KMS-11 (cell line): ENCODE results near the gene ADAMTS17.

Experiments
- H2AFZ ChIP-seq: fragments of 200-600 bp; sonication (generic); 2 replicates; pipeline ENCODE4 v1.6.1; 2016; ENCODE audit warnings: antibody characterized with exemption, mixed run types, low read depth
- H3K27ac ChIP-seq: fragments of 200-600 bp; sonication (generic); 2 replicates; pipeline ENCODE4 v1.6.1; 2016; ENCODE audit warnings: mild to moderate bottlenecking, mixed run types
- H3K27me3 ChIP-seq: fragments of 200-600 bp; sonication (generic); 2 replicates; pipeline ENCODE4 v1.6.1; 2017; ENCODE audit warnings: mild to moderate bottlenecking, low read depth, mixed run types, moderate library complexity; ENCODE audit not compliant: insufficient read depth
- H3K36me3 ChIP-seq: fragments of 200-600 bp; sonication (generic); 2 replicates; pipeline ENCODE4 v1.6.1; 2017; ENCODE audit warnings: mild to moderate bottlenecking, mixed run types; ENCODE audit not compliant: insufficient read depth
- H3K4me1 ChIP-seq: fragments of 200-600 bp; sonication (generic); 2 replicates; pipeline ENCODE4 v1.6.1; 2016; ENCODE audit warnings: mild to moderate bottlenecking, low read depth, mixed run types; ENCODE audit not compliant: poor library complexity, severe bottlenecking
- H3K4me2 ChIP-seq: fragments of 200-600 bp; sonication (generic); 2 replicates; pipeline ENCODE4 v1.7.0; 2016; ENCODE audit warnings: mild to moderate bottlenecking, mixed run types
- H3K4me3 ChIP-seq: fragments of 200-600 bp; sonication (generic); IDR thresholded peaks from 2 replicates; pipeline ENCODE4 v1.6.1; 2017; ENCODE audit warnings: low read depth, low read length, mixed read lengths; ENCODE audit not compliant: insufficient read depth
- H3K79me2 ChIP-seq: fragments of 200-600 bp; sonication (generic); 2 replicates; pipeline ENCODE4 v1.6.1; 2016; ENCODE audit warnings: low read depth, mixed run types; ENCODE audit not compliant: insufficient read depth
- H3K9ac ChIP-seq: fragments of 200-600 bp; sonication (generic); 2 replicates; pipeline ENCODE4 v1.6.1; 2016; ENCODE audit warnings: mild to moderate bottlenecking, mixed run types
- H4K20me1 ChIP-seq: fragments of 200-600 bp; sonication (generic); 2 replicates; pipeline ENCODE4 v1.6.1; 2016; ENCODE audit warnings: mild to moderate bottlenecking, mixed run types; ENCODE audit not compliant: insufficient read depth
- TF ChIP-seq, protein P1 (sequence below): fragments of 200-600 bp; sonication (generic); conservative IDR thresholded peaks from 2 replicates; pipeline ENCODE4 v1.6.1; 2017; ENCODE audit warnings: low read depth, mild to moderate bottlenecking, antibody characterized with exemption, low read length, moderate library complexity, mixed read lengths

The ADAMTS17 gene

DNA sequence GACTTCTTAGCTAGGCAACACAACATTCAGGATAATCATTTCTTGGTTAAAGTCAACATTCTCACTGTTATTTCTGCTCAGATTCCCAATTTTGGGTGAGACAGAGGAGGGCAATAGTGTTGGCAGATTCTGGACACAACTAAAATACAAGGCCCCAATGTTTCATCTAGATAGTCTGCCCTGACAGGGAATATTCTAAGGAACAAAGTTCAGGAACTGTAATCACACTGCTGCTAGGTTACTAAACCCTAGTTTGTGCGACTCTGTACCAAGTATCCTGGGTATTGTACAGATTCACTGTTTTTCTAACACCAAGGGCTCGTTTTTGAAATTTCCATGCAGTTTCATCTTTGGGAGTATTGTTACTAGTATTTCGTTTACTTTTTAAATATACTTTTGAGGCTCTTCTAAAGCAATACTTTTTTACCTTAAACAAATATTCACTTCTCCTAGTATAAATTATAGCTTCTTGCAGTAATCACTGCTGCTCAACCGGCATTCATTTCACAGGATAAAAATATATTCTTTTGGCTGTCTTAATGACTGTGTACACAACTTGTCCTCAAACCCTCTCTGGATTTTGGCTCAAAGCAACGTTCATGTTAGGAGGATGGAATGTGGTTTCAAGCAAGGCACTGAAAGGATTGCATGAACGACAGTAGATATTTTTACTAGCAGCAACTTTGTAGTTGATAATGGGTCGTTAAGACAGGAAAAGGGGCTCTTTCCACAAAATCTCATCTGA is 167.4 kb downstream of the ADAMTS17 start:
- Histone ChIP-seq H3K4me2 (no peak overlapping the region), H3K4me3 (no peak overlapping the region), H3K27me3 (peaks cover 14% of the 10 kb centered on the region; the same call in 1 of the 2 replicates), H3K4me1 (peaks cover 17% of the 10 kb centered on the region), H3K79me2 (no peaks in the 10 kb centered on the region), H2AFZ (no peak overlapping the region), H3K9ac (no peak overlapping the region), H3K36me3 (no peaks in the 10 kb centered on the region), H3K27ac (no peak overlapping the region), H4K20me1 (peaks cover 6% of the 10 kb centered on the region; the same call in 1 of the 2 replicates)
- TF ChIP-seq, protein P1, sequence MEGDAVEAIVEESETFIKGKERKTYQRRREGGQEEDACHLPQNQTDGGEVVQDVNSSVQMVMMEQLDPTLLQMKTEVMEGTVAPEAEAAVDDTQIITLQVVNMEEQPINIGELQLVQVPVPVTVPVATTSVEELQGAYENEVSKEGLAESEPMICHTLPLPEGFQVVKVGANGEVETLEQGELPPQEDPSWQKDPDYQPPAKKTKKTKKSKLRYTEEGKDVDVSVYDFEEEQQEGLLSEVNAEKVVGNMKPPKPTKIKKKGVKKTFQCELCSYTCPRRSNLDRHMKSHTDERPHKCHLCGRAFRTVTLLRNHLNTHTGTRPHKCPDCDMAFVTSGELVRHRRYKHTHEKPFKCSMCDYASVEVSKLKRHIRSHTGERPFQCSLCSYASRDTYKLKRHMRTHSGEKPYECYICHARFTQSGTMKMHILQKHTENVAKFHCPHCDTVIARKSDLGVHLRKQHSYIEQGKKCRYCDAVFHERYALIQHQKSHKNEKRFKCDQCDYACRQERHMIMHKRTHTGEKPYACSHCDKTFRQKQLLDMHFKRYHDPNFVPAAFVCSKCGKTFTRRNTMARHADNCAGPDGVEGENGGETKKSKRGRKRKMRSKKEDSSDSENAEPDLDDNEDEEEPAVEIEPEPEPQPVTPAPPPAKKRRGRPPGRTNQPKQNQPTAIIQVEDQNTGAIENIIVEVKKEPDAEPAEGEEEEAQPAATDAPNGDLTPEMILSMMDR, result no peak

DNA sequence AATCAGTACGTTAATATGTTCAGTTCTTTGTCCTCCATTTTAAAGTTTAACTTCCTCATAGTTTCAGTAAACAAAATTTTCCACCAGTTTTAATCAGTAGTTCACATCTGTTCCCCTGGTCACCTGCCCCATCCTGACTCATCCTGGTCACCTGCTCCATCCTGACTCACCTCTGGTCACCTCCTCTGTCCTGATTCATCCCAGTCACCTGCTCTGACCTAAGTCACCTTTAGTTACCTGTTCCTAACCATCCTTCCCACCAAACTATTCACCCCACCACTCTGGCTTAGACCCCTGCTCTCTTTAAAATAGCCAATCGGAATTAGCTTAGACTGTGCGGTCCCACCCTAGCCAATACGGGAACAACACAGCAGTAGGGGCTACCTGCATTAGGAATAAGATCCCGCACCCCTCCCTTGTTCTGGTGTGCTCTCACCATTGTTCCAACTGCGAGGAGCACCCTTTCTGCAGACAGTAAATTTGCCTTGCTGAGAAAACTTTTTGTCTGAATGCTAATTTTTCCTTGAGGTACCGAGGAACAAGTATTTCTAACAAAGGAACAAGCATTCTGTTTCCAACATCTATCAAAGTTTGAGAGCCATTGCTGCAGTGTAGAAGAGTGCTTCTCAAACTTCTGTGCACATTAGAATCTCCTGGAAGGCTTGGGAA is 169.3 kb downstream of the ADAMTS17 start:
- H3K4me2 ChIP-seq, result no peak overlapping the region
- TF ChIP-seq, protein P1, result no peak

DNA sequence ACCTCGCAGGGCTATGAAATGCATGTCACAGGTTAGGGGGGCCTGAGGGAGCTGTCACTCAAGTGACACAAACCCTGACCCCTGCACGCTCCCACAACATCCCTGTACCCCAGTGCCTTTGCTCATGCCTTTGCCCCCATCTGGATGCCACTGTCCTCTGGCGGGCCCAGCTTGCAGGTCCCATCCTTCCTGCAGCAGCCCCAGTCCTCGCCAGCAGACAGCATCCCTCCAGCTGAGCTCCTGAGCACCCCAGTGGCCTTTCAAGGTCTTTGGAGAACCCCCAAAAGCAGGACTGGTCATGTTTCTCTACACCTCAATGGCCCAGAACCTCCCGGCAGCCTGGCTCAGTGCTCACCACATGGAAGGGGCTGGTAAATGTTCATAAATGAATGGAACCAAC is 170.4 kb downstream of the ADAMTS17 start:
- Histone ChIP-seq H3K9ac (no peak overlapping the region), H2AFZ (no peak overlapping the region), H3K4me1 (peaks cover 21% of the 10 kb centered on the region), H4K20me1 (peaks cover 6% of the 10 kb centered on the region; the same call in 1 of the 2 replicates), H3K4me3 (no peak overlapping the region), H3K27ac (no peak overlapping the region), H3K4me2 (peak overlapping the region; percentile 76; the same call in 1 of the 2 replicates), H3K27me3 (peaks cover 14% of the 10 kb centered on the region; the same call in 1 of the 2 replicates), H3K79me2 (no peaks in the 10 kb centered on the region), H3K36me3 (no peaks in the 10 kb centered on the region)
- TF ChIP-seq, protein P1, result no peak

More for the DNA sequence above, 169.3 kb downstream of the ADAMTS17 start:
- no peak overlapping the region for H2AFZ ChIP-seq
- H3K79me2 ChIP-seq, result no peaks in the 10 kb centered on the region
- peaks cover 6% of the 10 kb centered on the region; the same call in 1 of the 2 replicates for H4K20me1 ChIP-seq
- no peak overlapping the region for H3K9ac ChIP-seq
- peaks cover 14% of the 10 kb centered on the region; the same call in 1 of the 2 replicates for H3K27me3 ChIP-seq
- peaks cover 21% of the 10 kb centered on the region for H3K4me1 ChIP-seq
- no peaks in the 10 kb centered on the region for H3K36me3 ChIP-seq
- H3K4me3 ChIP-seq, result no peak overlapping the region
- H3K27ac ChIP-seq, result no peak overlapping the region

DNA sequence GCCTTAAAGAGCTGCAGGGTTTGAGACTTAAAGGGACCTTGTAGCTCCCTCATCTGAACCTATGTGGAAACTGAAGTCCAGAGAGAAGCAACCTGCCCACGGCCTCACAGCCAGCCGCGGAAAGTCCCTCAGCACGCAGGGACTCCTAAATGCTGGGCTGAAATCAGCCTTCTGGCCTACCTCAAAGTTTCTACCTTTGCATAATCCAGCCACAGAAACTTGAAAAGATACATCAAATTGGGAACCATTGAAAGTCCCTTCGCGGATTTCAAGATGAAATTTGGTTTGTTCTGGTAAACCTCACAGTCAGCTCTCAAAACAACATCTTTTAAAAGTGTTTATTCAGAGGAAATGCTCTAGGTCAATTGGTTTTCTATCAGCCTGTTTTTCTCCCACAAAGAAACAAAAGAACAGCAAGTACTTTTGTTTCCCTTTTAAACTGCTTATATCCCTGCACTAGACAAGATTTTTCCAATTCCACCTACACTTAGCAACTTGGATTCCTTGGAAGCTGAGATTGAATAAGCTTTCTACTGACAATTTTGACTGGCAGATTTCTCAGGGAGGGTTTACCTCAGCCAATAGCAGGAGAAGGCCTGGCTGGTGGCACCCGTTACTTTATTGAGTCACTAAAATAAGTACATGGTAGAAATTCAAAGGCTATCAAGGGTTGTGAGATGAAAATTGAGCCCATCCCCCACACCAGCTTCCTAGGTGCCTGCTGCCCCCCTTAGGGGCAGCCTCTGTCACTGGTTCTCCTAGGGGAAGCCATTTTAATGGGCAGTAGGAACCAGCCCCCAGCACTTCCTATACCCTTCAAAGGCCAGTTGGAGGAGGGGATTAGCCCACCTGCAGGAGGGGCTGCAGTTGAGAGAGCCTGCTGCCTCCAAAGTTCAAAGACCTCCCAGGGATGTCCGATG is 171.2 kb downstream of the ADAMTS17 start:
- Histone ChIP-seq H2AFZ (no peak overlapping the region), H4K20me1 (peaks cover 6% of the 10 kb centered on the region; the same call in 1 of the 2 replicates), H3K4me1 (peaks cover 21% of the 10 kb centered on the region), H3K36me3 (no peaks in the 10 kb centered on the region), H3K9ac (no peak overlapping the region), H3K4me2 (peak overlapping the region; percentile 76), H3K79me2 (no peaks in the 10 kb centered on the region), H3K27me3 (peaks cover 14% of the 10 kb centered on the region; the same call in 1 of the 2 replicates), H3K27ac (peak overlapping the region; percentile 26; the same call in 1 of the 2 replicates), H3K4me3 (no peak overlapping the region)
- TF ChIP-seq, protein P1, result no peak
